Thymus (tissue), 11 donors: ENCODE measurements around the gene ARMH1. TPM values are rescaled to one million over a fixed set of nuclear protein-coding genes. Genes with fewer than 3 reads are reported as not detected.
A peak's percentile ranks its signal among the peaks of the same experiment; 100 is the strongest.
"Not testable (repeated sequence)": the region's sequence is repeated elsewhere in the genome, so short reads cannot be mapped to it uniquely, and the experiment has no call there.

Experiments
- DNase-seq, 9 donors: peaks; one replicate each; pipeline ENCODE4 v3.0.0-alpha.2; 2013; ENCODE audit warnings: low spot score in 9 of 9, low read depth in 6 of 9, missing footprints in 1 of 9
- H3K27ac ChIP-seq, 2 donors: one replicate each; pipeline ENCODE4 v1.5.1; 2013; ENCODE audit warnings: control low read depth in 1 of 2, low read depth in 1 of 2, low read length in 1 of 2, mild to moderate bottlenecking in 1 of 2, moderate library complexity in 1 of 2
- H3K27me3 ChIP-seq, 2 donors: one replicate each; pipeline ENCODE4 v1.5.1; 2013; ENCODE audit warnings: low read length in 1 of 2; ENCODE audit not compliant: control insufficient read depth in 2 of 2, insufficient read depth in 1 of 2
- H3K36me3 ChIP-seq, 2 donors: one replicate each; pipeline ENCODE4 v1.5.1; 2013; ENCODE audit warnings: low read length in 1 of 2, mild to moderate bottlenecking in 1 of 2, moderate library complexity in 1 of 2; ENCODE audit not compliant: control insufficient read depth in 2 of 2, insufficient read depth in 2 of 2
- H3K4me1 ChIP-seq, 2 donors: one replicate each; pipeline ENCODE4 v1.5.1; 2013; ENCODE audit warnings: low read length in 2 of 2; ENCODE audit not compliant: control insufficient read depth in 2 of 2, insufficient read depth in 2 of 2
- H3K4me3 ChIP-seq, 2 donors: one replicate each; pipeline ENCODE4 v1.5.1; 2013; ENCODE audit warnings: low read length in 2 of 2, control low read depth in 1 of 2, mild to moderate bottlenecking in 1 of 2
- H3K9me3 ChIP-seq, 2 donors: one replicate each; pipeline ENCODE4 v1.5.1; 2013; ENCODE audit warnings: low read length in 1 of 2, mild to moderate bottlenecking in 1 of 2; ENCODE audit not compliant: control insufficient read depth in 2 of 2, insufficient read depth in 1 of 2
- WGBS: extraction: QIAGEN DNeasy Blood & Tissue Kit; methylation state at CpG from one replicate; pipeline ENCODE4 v1.1.7; 2013; 5-methylcytosine and 5-hydroxymethylcytosine counted together
- polyA plus RNA-seq: library from polyadenylated mRNA; stranded (reverse); fragments of 200-250 nt; gene quantifications from one replicate; pipeline ENCODE4 v1.2.3, GENCODE V29; 2013
- total RNA-seq: library from RNA; stranded (reverse); fragments of 120-200 nt; gene quantifications from one replicate; pipeline ENCODE4 v1.2.4, GENCODE V29; 2013
- donor health status: healthy.

The ARMH1 gene
- total and polyA plus RNA-seq, 2 donors, result 47.7 to 577 TPM

DNA sequence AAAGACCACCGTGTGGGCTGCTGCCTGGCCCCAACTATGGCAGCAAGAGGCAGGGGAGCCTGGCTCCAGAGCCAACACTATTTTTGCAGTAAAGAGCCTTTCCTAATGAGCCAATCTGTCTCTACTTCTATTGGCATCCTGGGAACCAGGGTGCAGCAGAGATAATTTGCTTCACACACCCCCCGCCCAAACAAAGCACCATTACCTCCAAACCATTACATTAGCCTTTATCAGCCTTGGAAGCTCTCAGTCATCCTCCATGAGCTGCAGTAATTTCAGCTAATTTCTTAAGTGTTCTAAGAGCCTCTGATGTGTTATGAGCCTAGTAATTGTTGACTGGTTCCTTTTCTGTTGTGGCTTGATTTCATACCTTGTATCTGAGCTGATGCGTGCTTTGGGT is 21.6 kb downstream of the ARMH1 start:
- DNase-seq, result no peak
- H3K27me3 ChIP-seq, result no peaks in the 10 kb centered on the region
- no peak overlapping the region for H3K4me3 ChIP-seq
- WGBS, result 97% methylated on average over 3 of the region's 3 CpGs
- H3K4me1 ChIP-seq, result peaks cover 0 to 9% of the 10 kb centered on the region in 2 donors
- no peak overlapping the region for H3K27ac ChIP-seq
- H3K9me3 ChIP-seq, result no peaks in the 10 kb centered on the region
- no peaks in the 10 kb centered on the region for H3K36me3 ChIP-seq

GRCh38 chr1:44696789-44697345 is 22.4 kb downstream of the ARMH1 start:
- 46% methylated on average over 7 of the region's 7 CpGs for WGBS
- H3K27ac ChIP-seq, result peak overlapping the region in 1 of 2 donors; percentile 3
- H3K36me3 ChIP-seq, result no peaks in the 10 kb centered on the region
- H3K27me3 ChIP-seq, result no peaks in the 10 kb centered on the region
- H3K9me3 ChIP-seq, result no peaks in the 10 kb centered on the region
- no peak overlapping the region for H3K4me3 ChIP-seq
- peak in 2 of 9 donors; percentile 43 to 65 for DNase-seq
- H3K4me1 ChIP-seq, result peaks cover 0 to 9% of the 10 kb centered on the region in 2 donors

DNA sequence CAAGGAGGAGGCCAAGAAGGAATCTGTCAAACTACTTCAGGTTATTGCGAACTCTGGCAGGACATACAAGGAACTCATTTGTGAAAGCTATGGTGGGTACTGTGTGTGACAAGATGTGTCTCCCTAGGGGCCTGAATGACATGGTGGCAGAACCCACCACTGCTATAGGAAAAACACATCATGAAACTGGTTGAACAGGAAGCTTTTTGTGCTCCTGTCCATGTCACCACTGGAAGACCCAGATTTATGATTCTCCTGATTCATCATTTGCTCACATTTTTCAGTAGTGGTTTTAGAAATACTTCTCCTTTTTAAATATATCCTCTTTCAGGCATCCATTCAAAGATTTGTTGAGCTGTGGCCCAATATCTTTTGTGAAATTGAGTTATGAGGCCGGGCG is 23.6 kb downstream of the ARMH1 start:
- Histone ChIP-seq H3K4me3 (no peak overlapping the region), H3K27ac (no peak overlapping the region), H3K4me1 (peaks cover 0 to 9% of the 10 kb centered on the region in 2 donors), H3K27me3 (no peaks in the 10 kb centered on the region), H3K9me3 (no peaks in the 10 kb centered on the region), H3K36me3 (no peaks in the 10 kb centered on the region)
- DNase-seq, result no peak
- WGBS, result 84% methylated on average over 3 of the region's 3 CpGs

GRCh38 chr1:44699375-44699774 is 24.9 kb downstream of the ARMH1 start:
- H3K9me3 ChIP-seq, H3K36me3 ChIP-seq, H3K4me1 ChIP-seq, H3K4me3 ChIP-seq, H3K27me3 ChIP-seq, H3K27ac ChIP-seq, DNase-seq: not testable (repeated sequence)
- 93% methylated on average over 9 of the region's 9 CpGs for WGBS

GRCh38 chr1:44700573-44700972 is 26.1 kb downstream of the ARMH1 start:
- no peak for DNase-seq
- H3K4me1 ChIP-seq, result peaks cover 0 to 9% of the 10 kb centered on the region in 2 donors
- 89% methylated on average over 1 of the region's 1 CpG for WGBS

DNA sequence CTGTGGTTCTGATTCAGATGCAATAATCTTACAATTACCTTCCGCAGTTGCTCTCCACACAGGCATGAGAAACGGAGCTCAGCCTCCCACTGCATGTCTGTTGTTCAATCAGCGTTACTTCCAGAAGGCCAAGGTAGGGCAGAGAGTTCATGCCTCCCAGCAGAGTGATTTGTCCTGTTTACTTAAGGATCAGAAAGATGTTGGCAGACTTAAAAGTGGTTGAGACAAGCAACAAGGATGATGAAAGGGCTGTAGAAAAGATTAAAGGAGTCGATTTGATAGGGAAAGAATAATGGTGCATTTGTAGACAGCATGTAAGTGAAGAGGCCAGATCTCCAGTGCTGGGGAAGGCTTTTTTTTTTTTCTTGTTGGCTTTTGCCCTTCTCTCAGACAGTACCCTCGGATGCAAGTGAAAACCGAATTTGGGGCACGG is 26.6 kb downstream of the ARMH1 start:
- no peaks in the 10 kb centered on the region for H3K36me3 ChIP-seq
- peaks cover 0 to 9% of the 10 kb centered on the region in 2 donors for H3K4me1 ChIP-seq
- no peaks in the 10 kb centered on the region for H3K9me3 ChIP-seq
- H3K27me3 ChIP-seq, result no peaks in the 10 kb centered on the region
- no peak for DNase-seq
- H3K4me3 ChIP-seq, result no peak overlapping the region
- WGBS, result 95% methylated on average over 7 of the region's 7 CpGs
- no peak overlapping the region for H3K27ac ChIP-seq

More at GRCh38 chr1:44700573-44700972, 26.1 kb downstream of the ARMH1 start:
- no peaks in the 10 kb centered on the region for H3K36me3 ChIP-seq
- H3K4me3 ChIP-seq, result no peak overlapping the region
- H3K27me3 ChIP-seq, result no peaks in the 10 kb centered on the region
- H3K9me3 ChIP-seq, result no peaks in the 10 kb centered on the region
- no peak overlapping the region for H3K27ac ChIP-seq

DNA sequence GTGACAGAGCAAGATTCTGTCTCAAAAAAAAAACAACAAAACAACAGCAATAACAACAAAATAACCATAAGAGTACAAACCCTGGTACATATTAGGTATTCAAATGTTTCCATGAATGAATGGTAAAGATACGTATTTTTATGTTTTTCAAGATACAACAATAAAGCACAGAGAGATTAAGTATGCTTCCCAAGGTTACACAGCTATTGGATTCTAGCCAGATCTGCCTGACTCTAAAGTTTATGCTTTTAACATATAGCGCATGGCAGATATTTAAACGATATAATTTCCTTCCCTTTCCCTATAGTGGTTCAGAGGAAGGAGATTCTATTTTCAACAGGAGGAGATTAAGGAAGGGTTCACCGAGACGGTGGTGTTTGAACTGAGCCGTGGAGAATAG is 31.0 kb downstream of the ARMH1 start:
- Histone ChIP-seq H3K4me1 (peaks cover 0 to 3% of the 10 kb centered on the region in 2 donors), H3K4me3 (no peak overlapping the region), H3K36me3 (no peaks in the 10 kb centered on the region), H3K27ac (no peak overlapping the region), H3K27me3 (no peaks in the 10 kb centered on the region), H3K9me3 (peaks cover 0 to 4% of the 10 kb centered on the region in 2 donors)
- WGBS, result 84% methylated on average over 6 of the region's 6 CpGs
- no peak for DNase-seq

DNA sequence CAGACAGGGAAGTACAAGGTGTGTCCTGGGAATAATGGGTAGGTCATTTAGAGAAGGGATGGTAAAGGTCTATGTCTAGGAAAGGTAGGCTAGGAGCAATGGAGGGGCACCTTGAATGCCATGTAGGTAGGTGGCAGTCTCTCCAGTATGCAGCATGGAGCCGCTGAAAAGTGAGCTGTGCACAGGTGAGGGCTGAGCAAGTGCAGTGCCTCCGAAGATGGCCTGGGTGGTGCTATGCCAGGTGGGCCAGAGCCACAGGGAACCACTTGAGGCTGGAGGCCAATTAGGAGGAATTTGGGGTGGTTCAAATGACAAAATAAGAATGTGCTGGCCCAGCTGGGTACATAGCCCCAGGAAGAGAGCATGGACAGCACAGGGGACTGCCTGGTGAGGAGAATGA is 31.4 kb downstream of the ARMH1 start:
- H3K27me3 ChIP-seq, result no peaks in the 10 kb centered on the region
- peaks cover 0 to 3% of the 10 kb centered on the region in 2 donors for H3K4me1 ChIP-seq
- DNase-seq, result no peak
- H3K9me3 ChIP-seq, result peaks cover 0 to 4% of the 10 kb centered on the region in 2 donors
- no peaks in the 10 kb centered on the region for H3K36me3 ChIP-seq
- WGBS, result 91% methylated on average over 2 of the region's 2 CpGs
- H3K4me3 ChIP-seq, result no peak overlapping the region
- H3K27ac ChIP-seq, result no peak overlapping the region

- no peaks in the 10 kb centered on the region for H3K36me3 ChIP-seq
- no peak overlapping the region for H3K27ac ChIP-seq
- peaks cover 0 to 3% of the 10 kb centered on the region in 2 donors for H3K4me1 ChIP-seq
- no peak for DNase-seq
- H3K9me3 ChIP-seq, result peaks cover 0 to 4% of the 10 kb centered on the region in 2 donors
- H3K27me3 ChIP-seq, result no peaks in the 10 kb centered on the region
- WGBS, result 95% methylated on average over 6 of the region's 6 CpGs
- H3K4me3 ChIP-seq, result no peak overlapping the region
These were observed 32.8 kb downstream of the ARMH1 start for GRCh38 chr1:44707112-44707881.
